Left ventricle myocardium inferior (tissue), 1 donor: ENCODE results near the gene COX4I1. TPM values are rescaled to one million over a fixed set of nuclear protein-coding genes. Genes with fewer than 3 reads are reported as not detected.

Source experiments
- DNase-seq: peaks from one replicate; pipeline ENCODE4 v3.0.0-alpha.2; 2020
- H3K27ac ChIP-seq: fragments of 200-600 bp; replicated peaks from 2 replicates; pipeline ENCODE4 v1.8.0; 2021
- H3K27me3 ChIP-seq: fragments of 200-600 bp; 2 replicates; pipeline ENCODE4 v1.8.0; 2021; ENCODE audit warnings: low read depth
- H3K36me3 ChIP-seq: fragments of 200-600 bp; 2 replicates; pipeline ENCODE4 v1.8.0; 2021
- H3K4me1 ChIP-seq: fragments of 200-600 bp; 2 replicates; pipeline ENCODE4 v1.8.0; 2021
- H3K4me3 ChIP-seq: fragments of 200-600 bp; 2 replicates; pipeline ENCODE4 v1.8.0; 2021; ENCODE audit warnings: mild to moderate bottlenecking, moderate library complexity
- H3K9me3 ChIP-seq: fragments of 200-600 bp; replicated peaks from 2 replicates; pipeline ENCODE4 v1.8.0; 2021
- CTCF ChIP-seq: fragments of 200-600 bp; IDR thresholded peaks from 2 replicates; pipeline ENCODE4 v1.8.0; 2021; ENCODE audit warnings: antibody characterized with exemption, mild to moderate bottlenecking, borderline replicate concordance
- intact Hi-C: fragments of 100-400 bp; cut with micrococcal nuclease; formaldehyde crosslinking; loops from one replicate; pipeline ENCODE4 v1.11.0; 2022
- total RNA-seq: library from RNA; stranded (reverse); fragmentation: NEBNext Ultra II Directional; extraction: Animal tissue kit (Norgen Biotek cat#: 25700); gene quantifications from one replicate; pipeline ENCODE4 v1.2.1, GENCODE V29; 2021
- donor health status: DM: no; HTN: yes; CAD: no; lungs with severe emphysema.

COX4I1 gene
- total RNA-seq, 1 donor from 2014 or later, result 1,881 TPM

GRCh38 chr16:85783441-85783840 is 16.1 kb upstream of the COX4I1 start:
- Histone ChIP-seq H3K36me3 (peaks cover 70% of the 10 kb centered on the region), H3K4me3 (no peak overlapping the region), H3K27ac (no peak overlapping the region), H3K27me3 (no peaks in the 10 kb centered on the region), H3K9me3 (no peaks in the 10 kb centered on the region), H3K4me1 (peaks cover 11% of the 10 kb centered on the region)
- intact Hi-C loops, result no loop called here
- no peak for TF ChIP-seq CTCF
- DNase-seq, result no peak

GRCh38 chr16:85784813-85785212 is 14.7 kb upstream of the COX4I1 start:
- H3K9me3 ChIP-seq, result no peaks in the 10 kb centered on the region
- H3K36me3 ChIP-seq, result peaks cover 62% of the 10 kb centered on the region
- intact Hi-C loops, result no loop called here
- no peak overlapping the region for H3K27ac ChIP-seq
- no peak overlapping the region for H3K4me3 ChIP-seq
- no peak for DNase-seq
- no peak for TF ChIP-seq CTCF
- H3K27me3 ChIP-seq, result no peaks in the 10 kb centered on the region
- peaks cover 15% of the 10 kb centered on the region for H3K4me1 ChIP-seq

GRCh38 chr16:85785927-85786326 is 13.6 kb upstream of the COX4I1 start:
- TF ChIP-seq CTCF, result no peak
- H3K4me1 ChIP-seq, result peaks cover 23% of the 10 kb centered on the region
- no peaks in the 10 kb centered on the region for H3K27me3 ChIP-seq
- intact Hi-C loops, result no loop called here
- H3K4me3 ChIP-seq, result no peak overlapping the region
- no peaks in the 10 kb centered on the region for H3K9me3 ChIP-seq
- no peak for DNase-seq
- H3K36me3 ChIP-seq, result peaks cover 51% of the 10 kb centered on the region
- no peak overlapping the region for H3K27ac ChIP-seq

GRCh38 chr16:85788819-85789218 is 10.7 kb upstream of the COX4I1 start:
- no peak for TF ChIP-seq CTCF
- no peak overlapping the region for H3K4me3 ChIP-seq
- H3K27ac ChIP-seq, result no peak overlapping the region
- H3K36me3 ChIP-seq, result peaks cover 69% of the 10 kb centered on the region
- H3K4me1 ChIP-seq, result peaks cover 11% of the 10 kb centered on the region
- intact Hi-C loops, result no loop called here
- H3K27me3 ChIP-seq, result no peaks in the 10 kb centered on the region
- no peak for DNase-seq
- peaks cover 4% of the 10 kb centered on the region for H3K9me3 ChIP-seq

GRCh38 chr16:85789773-85790172 is 9.7 kb upstream of the COX4I1 start:
- Histone ChIP-seq H3K4me3 (no peak overlapping the region), H3K36me3 (peaks cover 64% of the 10 kb centered on the region), H3K4me1 (peaks cover 11% of the 10 kb centered on the region), H3K9me3 (peaks cover 4% of the 10 kb centered on the region), H3K27me3 (no peaks in the 10 kb centered on the region), H3K27ac (no peak overlapping the region)
- no peak for TF ChIP-seq CTCF
- DNase-seq, result no peak
- intact Hi-C loops, result no loop called here
